Measurements from ENCODE around the gene ACOT2.
"Not testable (repeated sequence)": the region's sequence is repeated elsewhere in the genome, so short reads cannot be mapped to it uniquely, and the experiment has no call there.

GRCh38 chr14:73545353-73545752 lies 23.7 kb upstream of the ACOT2 start:
- TF ChIP-seq CTCF (conservative IDR thresholded peaks at IDR 0.05; ENCODE audit: low read depth, low read length); EZH2 (IDR thresholded peaks at IDR 0.05; ENCODE audit: borderline replicate concordance, low read depth, low read length, poor library complexity, severe bottlenecking): not testable (repeated sequence)
